CMK (cell line): ENCODE data around the gene RBM39.
"Not testable (repeated sequence)": the region's sequence is repeated elsewhere in the genome, so short reads cannot be mapped to it uniquely, and the experiment has no call there.

ENCODE experiments used
- DNase-seq: peaks from one replicate; pipeline ENCODE4 v3.0.0-alpha.2; 2010; ENCODE audit warnings: low read depth

The RBM39 gene

DNA sequence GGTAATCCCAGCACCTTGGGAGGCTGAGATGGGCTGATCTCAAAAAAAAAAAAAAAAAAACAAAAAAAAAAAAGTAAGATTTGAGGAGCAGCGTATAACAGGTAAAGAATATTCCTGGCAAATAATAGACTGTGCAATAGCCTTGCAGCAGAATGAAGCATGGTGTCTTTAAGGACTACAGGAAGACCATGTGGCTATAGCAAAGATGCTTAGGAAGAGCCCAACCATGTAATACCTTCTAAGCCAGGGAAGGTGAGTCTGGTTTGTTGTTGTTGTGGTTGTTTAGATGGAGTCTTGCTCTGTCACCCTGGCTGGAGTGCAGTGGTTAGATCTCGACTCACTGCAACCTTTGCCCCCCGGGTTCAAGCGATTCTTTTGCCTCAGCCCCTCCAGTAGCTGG lies 14.3 kb upstream of the RBM39 start:
- no peak for DNase-seq

DNA sequence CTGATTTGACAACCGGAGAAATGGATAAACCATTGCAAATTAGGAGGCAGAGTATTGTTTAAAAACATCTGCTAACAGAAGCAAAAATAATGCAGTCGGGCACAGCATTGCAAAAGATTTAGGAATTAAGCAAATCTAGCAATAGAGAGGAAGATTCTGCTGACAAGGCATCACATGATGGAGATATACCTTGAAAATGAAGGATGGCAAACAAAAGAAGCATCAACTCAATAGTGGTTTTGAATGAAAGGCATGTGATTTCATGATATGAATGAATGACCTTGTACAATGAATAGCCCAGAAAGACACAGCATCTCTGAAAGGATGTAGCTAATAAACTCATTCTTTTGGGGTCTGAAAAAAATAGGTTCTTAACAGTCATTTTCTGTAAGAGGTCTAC lies 8.6 kb upstream of the RBM39 start:
- no peak for DNase-seq

DNA sequence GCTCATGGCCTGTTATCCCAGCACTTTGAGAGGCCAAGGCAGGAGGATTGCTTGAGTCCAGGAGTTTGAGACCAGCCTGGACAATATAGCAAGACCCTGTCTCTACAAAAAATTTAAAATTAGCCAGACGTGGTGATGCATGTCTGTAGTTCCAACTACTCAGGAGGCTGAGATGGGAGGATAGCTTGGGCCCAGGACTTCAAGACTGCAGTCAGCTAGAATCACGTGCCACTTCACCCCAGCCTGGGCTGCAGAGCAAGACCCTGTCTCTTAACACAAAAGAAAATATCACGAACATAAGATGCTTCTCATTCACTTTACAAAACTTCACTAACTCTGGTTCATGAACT lies 2.4 kb upstream of the RBM39 start:
- DNase-seq, result not testable (repeated sequence)

DNA sequence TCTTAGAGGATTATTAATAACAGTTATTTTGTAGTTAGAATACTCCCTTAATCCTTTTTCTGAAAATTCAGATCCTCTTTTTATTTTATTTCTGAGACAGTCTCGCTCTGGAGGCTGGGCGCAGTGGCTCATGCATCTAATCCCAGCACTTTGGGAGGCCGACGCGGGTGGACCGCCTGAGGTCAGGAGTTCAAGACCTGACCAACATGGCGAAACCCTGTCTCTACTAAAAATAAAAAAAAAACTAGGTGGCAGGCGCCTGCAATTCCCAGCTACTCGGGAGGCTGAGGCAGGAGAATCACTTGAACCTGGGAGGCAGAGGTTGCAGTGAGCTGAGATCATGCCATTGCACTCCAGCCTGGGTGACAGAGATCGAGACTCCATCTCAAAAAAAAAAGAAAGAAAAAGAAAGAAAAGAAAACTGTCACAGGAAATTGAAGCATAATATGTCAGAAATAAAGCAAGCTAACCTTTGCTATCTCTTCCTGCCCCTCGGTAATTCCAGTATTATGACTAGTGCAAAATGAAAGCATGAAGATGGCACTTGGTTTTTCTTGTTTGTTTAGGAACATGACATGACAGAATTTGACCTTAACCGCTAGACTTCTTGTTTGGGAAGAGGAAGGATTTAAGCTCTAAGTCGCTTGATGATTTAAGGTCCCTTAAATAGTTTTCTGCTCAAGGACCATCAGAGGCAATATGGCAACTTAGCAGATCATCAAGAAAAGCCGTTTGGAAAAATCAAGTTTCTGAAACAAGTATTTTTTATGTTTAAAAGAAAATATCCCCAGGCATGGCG lies 1.8 kb upstream of the RBM39 start:
- DNase-seq, result no peak

DNA sequence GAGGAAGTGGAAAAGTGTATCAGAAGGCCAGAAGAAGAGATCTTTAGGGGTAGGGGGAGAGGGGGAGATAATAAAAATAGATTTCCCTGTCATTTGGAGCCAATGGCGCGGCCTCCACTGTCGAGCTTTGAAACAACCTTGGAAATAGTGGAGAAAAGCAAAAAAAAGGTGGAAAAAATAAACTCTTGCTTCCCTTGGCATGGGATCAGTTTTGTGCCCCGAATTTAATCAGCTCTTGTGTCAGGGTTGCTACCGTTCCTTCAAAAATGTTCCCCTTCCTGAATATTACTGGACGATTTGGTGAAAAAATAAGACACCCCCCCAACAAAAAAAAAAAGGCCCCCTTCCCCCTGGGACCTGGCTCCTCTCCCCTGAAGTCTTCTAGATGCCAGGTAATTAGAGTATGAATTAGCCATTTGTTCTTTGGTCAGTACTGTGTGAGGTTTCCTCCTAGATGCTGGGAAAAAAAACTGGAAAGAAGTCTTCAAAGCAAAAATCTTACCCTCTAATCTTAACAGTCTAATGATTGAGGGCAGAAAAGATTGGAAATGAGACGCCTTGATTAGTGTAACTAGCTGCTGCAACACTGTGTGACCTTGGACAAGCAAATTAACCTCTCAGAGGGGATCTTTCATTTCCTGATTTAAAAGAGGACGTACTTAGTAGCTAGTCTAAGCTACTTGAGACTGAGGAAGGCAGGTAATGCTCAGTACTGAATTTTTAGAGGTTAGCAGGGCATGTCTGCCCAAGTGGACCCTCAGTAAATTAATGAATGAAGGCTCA lies 872 bp upstream of the RBM39 start:
- no peak for DNase-seq

DNA sequence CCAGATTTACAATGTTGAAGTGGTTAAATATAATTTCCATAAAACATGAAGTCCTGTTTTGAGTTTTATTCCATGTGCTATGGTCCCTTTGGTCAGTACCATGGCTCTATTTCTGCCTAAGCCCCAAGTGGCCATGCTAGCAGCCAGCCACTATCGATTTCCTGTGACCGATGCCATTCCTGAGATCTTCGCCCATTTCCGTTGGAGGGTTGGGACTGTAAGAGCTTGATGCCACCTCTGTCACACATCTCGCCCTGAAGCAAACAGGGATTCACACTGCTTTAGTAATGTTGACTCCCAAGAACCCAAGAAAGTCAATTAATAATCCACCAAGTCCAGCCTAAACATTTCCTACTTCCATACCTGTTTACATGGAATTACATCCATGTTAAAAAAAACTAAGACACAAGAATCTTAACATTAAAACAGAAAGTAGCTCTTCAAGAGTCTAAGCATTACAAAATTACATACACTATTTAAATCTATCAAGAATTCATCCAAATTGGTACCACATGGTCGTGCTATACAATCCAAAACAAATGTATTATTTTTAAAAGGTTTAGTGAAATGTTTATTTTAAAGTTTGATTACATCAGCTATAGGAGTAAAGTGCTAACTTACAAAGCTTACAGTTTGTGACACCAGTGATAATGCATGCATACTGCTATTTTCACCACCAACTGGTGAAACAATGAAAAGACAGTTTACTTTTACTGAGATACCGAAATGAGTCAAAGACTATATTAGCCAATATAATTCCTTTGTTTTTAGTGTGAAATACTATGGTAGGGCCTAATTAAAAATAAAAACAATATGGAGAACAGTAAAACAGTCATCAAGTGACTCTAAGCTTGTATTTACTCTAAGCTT lies 2.5 kb downstream of the RBM39 start:
- DNase-seq, result no peak

DNA sequence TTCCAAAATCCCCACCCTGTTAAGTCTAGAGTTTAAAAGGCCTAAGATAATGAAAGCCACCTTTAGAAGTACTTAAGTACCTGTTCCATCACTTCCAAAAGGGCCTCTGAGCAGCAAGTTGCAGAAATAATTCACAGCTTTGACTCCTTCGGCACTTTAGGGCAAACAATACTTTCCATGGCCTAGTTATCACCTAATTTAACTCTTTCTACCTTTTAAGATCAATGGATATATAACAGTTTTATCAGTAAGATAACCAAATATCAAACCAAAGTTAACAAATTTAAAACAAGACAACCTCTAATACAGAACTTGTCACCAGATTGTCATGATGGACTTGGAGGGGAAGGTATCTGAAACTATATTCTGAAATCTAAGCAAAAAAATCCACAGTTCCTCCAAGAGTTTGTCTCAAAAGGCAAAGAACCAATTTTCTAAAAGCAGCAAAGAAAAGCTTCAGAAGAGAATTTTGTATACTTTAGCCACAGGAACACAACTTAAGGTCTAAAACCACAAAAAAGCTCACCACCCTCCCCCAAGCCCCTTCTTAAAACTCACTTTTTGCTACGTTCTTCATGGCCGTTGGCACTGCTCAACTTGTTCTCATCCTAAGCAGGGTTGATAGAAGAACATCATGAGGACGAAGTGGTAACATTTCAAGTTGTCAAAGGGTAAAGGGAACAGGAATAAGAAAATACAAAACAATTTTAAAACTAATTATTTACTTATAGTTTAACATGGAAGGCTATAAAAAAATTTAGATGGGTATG lies 3.5 kb downstream of the RBM39 start:
- DNase-seq, result no peak

DNA sequence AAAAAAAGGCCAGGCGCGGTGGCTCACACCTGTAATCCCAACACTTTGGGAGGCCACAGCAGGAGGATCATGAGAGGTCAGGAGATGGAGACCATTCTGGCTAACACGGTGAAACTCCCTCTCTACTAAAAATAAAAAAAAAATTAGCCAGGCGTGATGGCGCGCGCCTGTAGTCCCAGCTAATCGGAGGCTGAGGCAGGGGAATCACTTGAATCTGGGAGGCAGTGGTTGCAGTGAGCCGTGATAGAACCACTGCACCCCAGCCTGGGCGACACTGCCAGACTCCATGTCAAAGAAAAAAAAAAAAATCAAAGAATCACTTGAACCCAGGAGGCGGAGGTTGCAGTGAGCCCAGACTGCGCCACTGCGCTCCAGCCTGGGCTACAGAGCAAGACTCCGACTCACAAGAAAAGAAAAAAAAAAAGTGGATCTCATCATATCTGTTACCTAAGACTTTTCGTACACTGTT lies 4.2 kb downstream of the RBM39 start:
- DNase-seq, result no peak

DNA sequence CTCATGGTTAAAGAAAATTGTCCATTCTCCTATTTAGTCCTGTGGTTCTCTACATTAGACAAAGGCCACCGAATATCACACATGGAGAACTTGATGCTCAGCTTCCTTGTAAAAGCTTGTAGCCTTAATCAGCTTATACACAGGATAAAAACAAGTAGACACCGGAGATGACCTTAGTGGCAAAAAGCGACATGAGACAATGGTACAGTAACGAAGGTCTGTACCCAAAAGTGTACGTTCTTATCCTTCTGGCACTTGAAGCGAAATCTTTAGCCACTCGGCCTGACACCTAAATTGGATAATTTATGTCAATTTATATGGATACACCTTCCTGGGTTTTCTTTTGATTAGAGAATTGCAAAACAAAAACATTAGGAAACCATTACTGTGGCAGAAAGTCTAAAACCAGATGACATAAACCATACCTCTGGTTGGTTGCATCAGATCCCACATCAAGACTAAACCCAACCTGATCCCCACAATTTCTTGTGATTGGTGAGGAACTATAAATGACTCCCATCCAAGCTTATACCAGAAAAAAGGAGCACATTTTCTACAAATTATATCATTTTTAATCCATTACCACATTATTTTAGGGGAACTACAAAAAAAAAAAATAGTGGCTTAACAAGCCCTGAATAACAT lies 6.1 kb downstream of the RBM39 start:
- no peak for DNase-seq

DNA sequence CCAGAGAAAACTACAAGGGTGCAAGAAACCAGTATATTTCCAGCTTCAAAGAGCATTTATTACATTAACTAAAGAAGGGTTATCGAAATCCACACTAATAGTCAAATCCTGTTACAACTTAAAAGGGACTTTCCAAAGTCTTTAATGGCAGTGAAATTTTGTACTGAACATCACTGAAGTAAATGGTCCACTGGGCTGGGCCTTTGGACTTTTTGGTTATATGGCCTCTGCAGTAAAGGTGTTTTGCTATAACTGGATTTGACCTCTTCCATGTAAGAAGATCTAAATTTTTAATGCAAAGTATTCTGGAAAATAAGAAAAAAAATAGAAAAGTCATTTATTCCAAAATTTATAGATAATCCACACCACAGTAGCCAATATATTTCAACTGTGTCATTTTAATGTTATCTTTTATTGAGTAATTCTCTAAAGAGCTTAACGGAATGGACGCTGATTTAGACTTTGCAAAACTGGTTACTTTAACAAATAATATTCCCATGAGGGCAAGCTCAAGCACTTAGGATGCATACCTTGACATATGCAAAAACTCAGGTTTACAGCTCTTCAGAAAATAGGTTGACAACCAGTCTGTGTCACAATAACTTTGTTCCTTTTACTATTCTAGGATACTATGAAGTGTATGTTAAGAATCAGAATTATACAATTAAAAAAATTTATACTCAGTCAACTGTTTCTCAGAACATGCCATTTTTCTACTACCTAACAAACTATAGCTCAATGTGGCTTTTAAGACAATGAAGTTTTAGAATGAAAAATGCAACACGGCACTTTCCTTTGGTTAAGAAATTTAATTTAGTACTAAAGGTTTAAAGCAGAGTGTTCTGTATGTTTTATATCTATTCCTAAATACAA lies 7.0 kb downstream of the RBM39 start:
- no peak for DNase-seq

DNA sequence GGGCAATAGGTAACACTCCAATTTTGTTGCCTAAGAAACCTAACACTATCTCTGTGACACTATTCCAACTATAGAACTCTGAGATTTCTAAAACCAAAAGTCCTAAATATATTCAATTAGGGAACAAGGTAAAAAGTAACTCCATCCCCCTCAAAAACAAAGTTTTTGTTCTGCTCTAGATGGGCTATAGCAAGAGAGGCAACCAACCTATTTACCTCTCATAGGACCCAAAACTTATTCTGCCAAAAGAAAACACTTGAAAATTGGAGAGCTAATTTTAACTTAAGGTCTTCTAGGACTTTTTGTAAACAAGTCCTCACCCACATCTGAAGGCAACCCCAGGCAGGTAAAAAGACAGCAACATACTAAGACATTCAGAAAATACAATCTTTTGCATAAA lies 7.7 kb downstream of the RBM39 start:
- DNase-seq, result no peak

DNA sequence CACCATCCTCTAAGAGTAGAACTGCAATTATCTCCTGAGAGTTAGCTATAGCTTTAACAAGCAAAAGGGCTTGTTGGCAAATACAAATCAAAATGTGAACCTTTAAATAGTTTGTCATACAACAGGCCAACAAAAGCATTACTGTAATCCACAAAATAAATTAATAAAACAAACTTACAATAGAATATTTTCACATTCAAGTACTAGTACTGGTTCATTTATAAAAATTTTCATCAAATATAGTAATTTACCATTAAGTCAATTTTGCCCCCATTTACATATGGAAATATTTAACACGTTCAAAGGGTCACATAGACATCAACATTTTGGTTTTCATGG lies 9.4 kb downstream of the RBM39 start:
- DNase-seq, result no peak

DNA sequence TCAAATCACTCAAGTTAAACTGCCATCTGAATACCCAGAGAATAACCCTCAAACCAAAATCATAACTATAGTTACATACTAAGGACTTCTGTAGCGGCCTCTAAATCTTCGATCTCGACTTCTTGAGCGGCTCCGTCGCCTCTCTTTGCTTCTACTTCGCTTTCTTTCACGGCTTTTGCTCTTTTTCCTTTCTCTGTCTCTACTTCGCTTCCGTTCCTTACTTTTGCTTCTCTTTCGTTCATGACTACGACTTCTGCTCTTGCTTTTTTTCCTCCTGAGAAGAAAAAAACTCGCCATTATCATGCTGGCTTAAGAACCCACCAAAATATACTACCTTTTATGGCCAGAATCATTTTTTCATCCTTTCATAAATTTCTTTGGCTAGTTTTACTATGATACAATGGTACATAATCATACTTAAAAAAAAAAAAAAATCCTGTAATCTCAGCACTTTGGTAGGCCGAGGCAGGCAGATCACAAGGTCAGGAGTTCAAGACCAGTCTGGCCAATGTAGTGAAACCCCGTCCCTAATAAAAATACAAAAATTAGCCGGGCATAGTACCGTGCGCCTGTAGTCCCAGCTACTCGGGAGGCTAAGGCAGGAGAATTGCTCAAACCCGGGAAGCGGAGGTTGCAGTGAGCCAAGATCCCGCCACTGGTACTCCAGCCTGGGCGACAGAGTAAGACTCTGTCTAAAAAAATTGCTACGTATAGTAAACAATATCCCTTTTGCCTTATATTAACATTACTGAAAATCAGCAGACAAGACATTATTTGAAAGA lies 10.0 kb downstream of the RBM39 start:
- DNase-seq, result no peak

DNA sequence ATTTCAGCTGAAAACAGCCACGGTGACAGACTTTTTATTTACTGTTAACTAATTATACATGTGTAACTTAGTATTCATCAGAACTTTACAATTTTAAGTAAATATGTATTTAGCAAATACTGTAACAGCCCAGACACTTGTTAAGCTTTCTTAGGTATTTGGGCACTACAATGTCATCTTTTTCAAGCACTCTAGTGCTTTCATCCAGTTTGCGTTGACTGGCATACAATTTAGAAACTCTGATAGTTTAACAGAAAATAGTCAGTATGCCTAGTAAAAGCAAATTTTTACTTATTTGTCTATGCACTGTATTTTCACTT lies 10.6 kb downstream of the RBM39 start:
- DNase-seq, result no peak

DNA sequence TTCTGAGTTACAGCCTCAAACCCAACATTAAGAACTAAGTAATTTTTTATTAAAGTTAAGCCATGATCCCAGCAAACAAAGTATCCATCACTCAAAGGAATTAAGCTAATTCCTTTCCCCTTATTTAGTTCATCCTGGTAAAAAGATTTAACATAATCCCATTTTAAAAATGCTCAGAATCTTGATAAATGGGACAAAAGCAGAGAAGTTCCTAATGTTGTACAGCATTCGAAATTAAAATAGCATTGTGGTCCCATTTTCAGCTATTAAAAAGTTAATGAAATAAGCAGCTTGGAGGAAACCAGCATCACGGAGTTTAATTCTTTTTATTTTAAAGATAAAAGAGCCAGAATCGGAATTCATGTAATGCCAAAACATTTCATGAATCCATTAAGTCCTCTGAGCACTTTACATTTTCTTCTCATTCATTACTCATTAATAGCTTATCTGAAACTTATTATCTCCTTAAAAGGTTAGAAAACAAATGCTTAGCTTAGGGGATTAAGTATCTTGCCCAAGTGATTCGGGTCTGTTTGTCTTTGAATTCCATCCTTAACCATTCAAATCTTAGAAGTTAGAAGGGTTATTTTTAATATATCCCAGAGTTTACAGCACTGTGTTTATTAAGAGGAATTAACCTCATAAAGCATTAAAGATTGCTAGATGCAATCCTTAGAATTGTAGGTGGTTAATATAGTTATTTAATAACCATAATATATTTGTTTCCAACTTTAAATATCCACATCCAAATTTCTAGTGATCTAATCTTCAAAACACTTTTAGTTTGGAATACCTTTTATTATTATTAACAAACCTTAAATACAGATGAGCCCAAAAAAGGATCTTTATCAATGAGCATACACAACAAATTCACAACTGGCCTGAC lies 11.2 kb downstream of the RBM39 start:
- no peak for DNase-seq

DNA sequence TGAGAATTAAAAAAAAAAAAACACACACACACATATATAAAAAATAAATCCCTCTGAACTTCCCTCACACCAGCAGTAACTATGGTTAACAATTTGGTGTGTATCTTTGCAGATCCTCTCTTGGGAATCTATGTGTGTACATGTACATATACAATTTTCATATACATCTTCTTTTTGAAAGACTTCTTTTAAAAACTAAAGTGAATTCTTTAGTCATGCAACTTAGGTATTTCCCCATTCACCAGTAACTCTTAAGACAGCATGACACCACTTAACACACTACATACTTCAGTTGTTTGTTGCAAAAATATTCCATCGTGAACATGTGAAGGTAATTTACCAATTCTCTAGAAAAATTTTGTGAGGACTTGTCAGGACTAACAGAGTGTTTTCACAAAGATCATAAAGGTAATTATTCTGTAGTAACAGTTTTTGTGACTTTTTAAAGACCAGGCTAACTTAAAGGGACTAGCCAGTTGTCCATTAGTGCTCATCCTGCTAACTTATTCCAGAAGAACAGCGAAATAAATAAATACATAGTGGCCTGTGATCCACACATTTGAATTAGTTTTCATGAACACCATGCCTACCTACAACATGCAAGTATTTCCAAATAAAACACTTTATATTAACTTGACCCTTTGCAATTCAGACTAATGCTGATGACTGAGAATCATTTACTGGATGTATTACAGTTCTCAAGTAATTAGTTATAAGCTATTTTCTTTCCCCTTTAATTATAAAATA lies 12.1 kb downstream of the RBM39 start:
- DNase-seq, result no peak

DNA sequence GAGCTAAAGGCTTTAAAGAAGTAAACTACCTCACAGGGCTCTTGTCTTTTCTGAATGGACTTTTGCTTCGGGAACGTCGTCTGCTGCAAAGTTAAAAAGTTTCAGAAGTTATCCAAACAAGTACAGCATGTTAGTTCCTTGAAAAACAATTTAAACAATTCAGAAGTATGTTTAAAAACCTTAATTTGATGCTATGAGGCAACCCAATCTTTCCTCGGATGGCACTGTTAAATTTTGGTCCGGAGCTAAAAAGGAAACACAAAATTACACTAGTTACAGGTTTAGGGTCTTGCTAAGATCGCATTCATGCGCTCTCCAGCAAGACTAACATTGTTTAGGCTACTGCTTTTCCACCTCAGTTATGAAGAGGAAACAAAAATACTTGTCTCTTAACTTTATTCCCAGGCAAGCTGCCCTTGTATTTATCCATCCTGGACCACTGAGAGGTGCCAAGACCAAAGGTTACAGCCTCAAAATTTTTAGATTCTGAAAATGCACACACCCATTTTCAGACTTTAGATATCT lies 12.7 kb downstream of the RBM39 start:
- DNase-seq, result no peak
